Peyer's patch (tissue), 4 donors: ENCODE results near the gene RBM33. TPM values are rescaled to one million over a fixed set of nuclear protein-coding genes. Genes with fewer than 3 reads are reported as not detected.

ENCODE experiments used
- DNase-seq, 3 donors: peaks; one replicate each; pipeline ENCODE4 v3.0.0-alpha.2; 2017 to 2019
- H3K27ac ChIP-seq, 4 donors: fragments of 200-600 bp; sonication (generic); one replicate each; pipeline ENCODE4 v1.5.1; 2016 to 2019
- H3K27me3 ChIP-seq, 2 donors: fragments of 200-600 bp; sonication (generic); one replicate each; pipeline ENCODE4 v1.5.1; 2019
- H3K36me3 ChIP-seq, 3 donors: fragments of 200-600 bp; sonication (generic); one replicate each; pipeline ENCODE4 v1.5.1; 2016 to 2019
- H3K4me1 ChIP-seq, 4 donors: fragments of 200-600 bp; sonication (generic); one replicate each; pipeline ENCODE4 v1.5.1; 2016 to 2019
- H3K4me3 ChIP-seq, 4 donors: fragments of 200-600 bp; sonication (generic); 1 replicate in 3 of 4; 2 replicates in 1 of 4; pipeline ENCODE4 v1.5.1; 2016 to 2019; ENCODE audit warnings: mild to moderate bottlenecking in 1 of 4
- H3K9me3 ChIP-seq, 4 donors: fragments of 200-600 bp; sonication (generic); one replicate each; pipeline ENCODE4 v1.5.1; 2016 to 2019; ENCODE audit warnings: mild to moderate bottlenecking in 1 of 4
- CTCF ChIP-seq, 6 experiments: fragments of 450-650 bp in 4 of 6; fragments of 200-600 bp in 2 of 6; sonication (generic) in 1 of 6; IDR thresholded peaks; one replicate each; pipeline ENCODE4 v1.5.1; 2017 to 2019; ENCODE audit warnings: antibody characterized with exemption in 6 of 6, mild to moderate bottlenecking in 3 of 6, moderate library complexity in 1 of 6
- POLR2A ChIP-seq, 2 donors: fragments of 450-650 bp; IDR thresholded peaks; one replicate each; pipeline ENCODE4 v1.5.1; 2017; ENCODE audit warnings: antibody characterized with exemption in 2 of 2, mild to moderate bottlenecking in 2 of 2, moderate library complexity in 2 of 2
- total RNA-seq, 4 donors: library from RNA; depleted of rRNA; stranded (reverse); fragments of >200 nt; gene quantifications; one replicate each; pipeline ENCODE4 v1.1.0, GENCODE V29; 2016

Gene RBM33
- total RNA-seq, 4 donors from 2014 or later: 87.4 to 191 (median 123) TPM

- TF ChIP-seq CTCF (IDR thresholded peaks at IDR 0.05) (no peak), POLR2A (IDR thresholded peaks at IDR 0.05) (no peak)
- Histone ChIP-seq H3K27me3 (no peaks in the 10 kb centered on the region), H3K36me3 (peaks cover 0 to 15% (median 0%) of the 10 kb centered on the region in 3 donors), H3K9me3 (no peaks in the 10 kb centered on the region), H3K4me3 (no peak overlapping the region), H3K27ac (no peak overlapping the region), H3K4me1 (peaks cover 0 to 21% (median 5%) of the 10 kb centered on the region in 4 donors)
- no peak for DNase-seq
These were observed 106.0 kb downstream of the RBM33 start for GRCh38 chr7:155750255-155751125.

GRCh38 chr7:155751409-155751808 lies 106.9 kb downstream of the RBM33 start:
- H3K9me3 ChIP-seq: no peaks in the 10 kb centered on the region
- peaks cover 0 to 6% (median 0%) of the 10 kb centered on the region in 3 donors for H3K36me3 ChIP-seq
- TF ChIP-seq CTCF (IDR thresholded peaks at IDR 0.05) (no peak), POLR2A (IDR thresholded peaks at IDR 0.05) (no peak)
- H3K4me1 ChIP-seq: peaks cover 0 to 21% (median 5%) of the 10 kb centered on the region in 4 donors
- no peak overlapping the region for H3K27ac ChIP-seq
- H3K27me3 ChIP-seq: no peaks in the 10 kb centered on the region
- H3K4me3 ChIP-seq: no peak overlapping the region
- no peak for DNase-seq

GRCh38 chr7:155752756-155753445 lies 108.4 kb downstream of the RBM33 start:
- peak overlapping the region in 1 of 4 donors; percentile 44 for H3K27ac ChIP-seq
- H3K4me3 ChIP-seq: no peak overlapping the region
- H3K36me3 ChIP-seq: no peaks in the 10 kb centered on the region
- H3K4me1 ChIP-seq: peaks cover 0 to 21% (median 8%) of the 10 kb centered on the region in 4 donors
- no peaks in the 10 kb centered on the region for H3K9me3 ChIP-seq
- no peaks in the 10 kb centered on the region for H3K27me3 ChIP-seq
- no peak for TF ChIP-seq POLR2A (IDR thresholded peaks at IDR 0.05)
- TF ChIP-seq CTCF (IDR thresholded peaks at IDR 0.05): no peak
- DNase-seq: peak in 1 of 3 donors; percentile 32

- Histone ChIP-seq H3K9me3 (no peaks in the 10 kb centered on the region), H3K36me3 (peaks cover 0 to 4% (median 0%) of the 10 kb centered on the region in 3 donors), H3K4me3 (no peak overlapping the region), H3K27me3 (no peaks in the 10 kb centered on the region), H3K4me1 (peaks cover 0 to 21% (median 8%) of the 10 kb centered on the region in 4 donors), H3K27ac (peak overlapping the region in 1 of 4 donors; percentile 39)
- TF ChIP-seq POLR2A (IDR thresholded peaks at IDR 0.05) (no peak), CTCF (IDR thresholded peaks at IDR 0.05) (no peak)
- no peak for DNase-seq
These were observed 109.0 kb downstream of the RBM33 start for GRCh38 chr7:155753446-155753965.

- TF ChIP-seq POLR2A (IDR thresholded peaks at IDR 0.05): no peak
- no peak for TF ChIP-seq CTCF (IDR thresholded peaks at IDR 0.05)
- no peak for DNase-seq
- Histone ChIP-seq H3K27me3 (no peaks in the 10 kb centered on the region), H3K27ac (no peak overlapping the region), H3K4me3 (no peak overlapping the region), H3K9me3 (no peaks in the 10 kb centered on the region), H3K4me1 (peaks cover 0 to 21% (median 8%) of the 10 kb centered on the region in 4 donors), H3K36me3 (peaks cover 0 to 4% (median 0%) of the 10 kb centered on the region in 3 donors)
These were observed 109.7 kb downstream of the RBM33 start for GRCh38 chr7:155754165-155754564.
